HG02571 (cell line): Measurements from ENCODE around the gene NRXN3.

ENCODE experiments used
- ATAC-seq: cut with Tn5 transposase; IDR thresholded peaks from one replicate; pipeline ENCODE4 v1.9.1; 2021; ENCODE audit warnings: mild to moderate bottlenecking, moderate library complexity; ENCODE audit not compliant: unreplicated experiment

Gene NRXN3

DNA sequence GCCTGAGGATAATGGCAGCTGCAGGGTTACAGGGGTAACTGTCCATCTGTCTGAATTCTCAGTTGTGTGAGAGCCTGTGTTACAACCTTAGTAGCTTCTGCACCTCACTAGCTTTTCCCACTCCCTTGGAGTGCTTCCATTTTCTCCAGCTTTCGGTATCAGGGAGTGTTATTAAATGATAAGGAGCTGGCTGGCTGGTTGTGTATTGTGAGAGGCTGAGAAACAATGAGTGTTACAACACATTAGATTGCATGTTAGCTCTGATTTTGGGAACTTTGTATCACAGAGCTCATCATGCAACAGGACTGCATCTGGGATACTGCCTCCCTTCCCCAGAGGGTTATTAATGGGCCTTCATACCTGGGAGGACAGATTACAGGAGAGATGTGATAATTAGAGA, 1317.5 kb downstream of the NRXN3 start:
- no peak for ATAC-seq

DNA sequence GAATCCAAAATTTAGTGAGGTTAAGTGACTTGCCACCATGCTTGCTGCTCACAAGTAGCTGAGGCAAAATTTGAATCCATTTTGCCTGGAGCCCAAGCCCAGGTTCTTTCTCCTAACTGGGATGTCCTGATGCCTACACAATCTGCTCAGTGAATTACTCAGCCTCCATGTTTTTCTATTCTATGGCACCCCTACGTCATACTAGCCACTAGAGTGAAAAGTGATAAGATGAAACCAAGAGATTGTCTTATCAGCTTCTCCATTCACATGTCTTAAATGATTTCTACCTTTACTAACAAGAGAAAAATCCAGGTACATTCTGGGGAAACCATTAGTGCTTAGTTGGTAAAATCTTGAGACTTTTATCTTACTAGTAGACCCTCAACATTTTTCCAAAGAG, 1321.0 kb downstream of the NRXN3 start:
- no peak for ATAC-seq

DNA sequence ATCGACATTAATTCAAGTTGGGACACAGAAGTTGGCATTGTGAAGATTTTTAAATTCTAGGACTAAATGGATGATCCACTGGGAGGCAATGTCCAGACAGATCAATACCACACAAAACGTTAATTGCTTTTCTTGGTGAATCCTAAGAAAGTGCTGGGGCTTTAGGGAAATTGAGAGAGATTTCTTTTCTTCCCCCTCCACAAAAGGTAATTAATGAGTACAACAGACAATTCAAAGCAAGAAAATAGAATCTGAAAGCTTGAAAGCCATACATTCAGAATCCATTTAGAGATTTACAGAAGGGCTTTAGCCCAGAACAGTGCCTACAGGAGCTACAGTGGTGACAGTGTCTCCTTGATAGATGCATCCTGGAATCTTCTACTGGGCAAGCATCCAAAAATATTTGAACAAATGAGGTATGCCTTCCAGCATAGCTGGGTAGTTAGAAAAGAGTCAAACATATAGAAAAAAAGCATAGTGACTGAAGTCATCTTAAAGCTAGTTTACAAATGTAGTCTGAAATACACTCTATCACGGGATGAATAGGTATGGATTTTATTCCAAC, 1323.0 kb downstream of the NRXN3 start:
- no peak for ATAC-seq

DNA sequence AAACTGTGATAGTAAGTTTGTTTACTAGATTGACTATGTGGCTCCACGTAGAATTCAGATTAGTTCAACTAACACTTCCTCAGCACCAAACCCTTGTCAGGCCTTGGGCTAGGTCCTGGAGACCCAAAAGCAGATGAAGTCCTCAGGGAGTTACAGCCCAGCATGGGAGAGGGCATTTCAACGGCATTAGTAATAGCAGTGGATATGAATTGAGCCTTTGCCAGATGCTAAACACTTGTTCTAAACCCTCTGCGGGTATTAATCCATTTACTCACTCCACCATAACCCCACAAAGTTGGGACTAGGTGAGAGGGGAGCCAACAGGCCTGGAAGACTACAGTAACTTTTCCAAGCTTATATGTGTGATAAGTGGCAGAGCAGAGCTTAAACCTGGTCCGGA, 1326.5 kb downstream of the NRXN3 start:
- no peak for ATAC-seq

DNA sequence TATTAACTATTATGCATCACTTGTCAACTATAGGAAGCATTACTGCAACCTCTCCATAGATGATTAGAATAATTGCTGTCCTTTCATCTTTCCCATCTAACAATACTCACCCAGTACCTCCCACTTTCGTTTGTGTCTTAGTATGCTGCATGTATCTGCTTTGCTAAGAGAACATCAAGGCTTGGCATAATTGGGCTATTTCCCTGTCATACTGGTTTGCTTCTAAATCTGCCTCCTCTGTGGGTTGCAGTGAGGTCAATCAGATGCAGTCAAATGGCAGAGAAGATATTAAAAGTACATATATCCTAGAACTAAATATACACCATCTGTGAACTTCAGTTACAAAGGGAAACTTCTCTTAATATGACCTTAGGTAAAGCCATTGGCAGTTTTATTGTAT, 1330.3 kb downstream of the NRXN3 start:
- ATAC-seq: no peak

DNA sequence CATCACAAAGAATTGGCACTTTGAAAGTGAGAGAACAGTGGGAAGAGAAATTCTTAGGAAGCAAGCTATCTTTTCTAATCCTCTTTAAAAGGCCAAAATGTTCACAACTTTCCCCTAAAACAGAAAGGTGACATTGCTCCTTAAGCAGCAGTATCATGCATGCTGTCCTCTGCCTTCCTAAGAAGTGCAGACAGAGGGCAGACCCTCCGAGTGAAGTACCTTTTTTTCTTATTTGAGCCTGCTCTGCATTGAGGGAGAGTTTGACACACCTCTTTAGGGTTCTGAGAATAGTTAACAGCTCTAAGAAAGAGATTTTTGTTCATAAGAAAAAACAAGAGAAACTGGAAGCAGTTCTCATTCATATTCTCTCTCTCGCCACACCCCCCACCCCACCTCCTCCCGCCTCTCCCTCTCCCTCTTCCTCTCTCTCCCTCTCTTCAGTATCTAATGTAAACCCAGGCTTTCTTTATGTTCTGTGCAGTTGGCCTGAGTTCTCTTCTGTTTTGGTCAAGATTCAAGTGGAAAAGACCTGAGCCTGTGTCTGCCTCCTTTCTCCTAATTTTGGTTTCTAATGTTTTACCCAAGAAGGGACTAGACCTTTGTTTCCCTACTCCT, 1332.1 kb downstream of the NRXN3 start:
- no peak for ATAC-seq

DNA sequence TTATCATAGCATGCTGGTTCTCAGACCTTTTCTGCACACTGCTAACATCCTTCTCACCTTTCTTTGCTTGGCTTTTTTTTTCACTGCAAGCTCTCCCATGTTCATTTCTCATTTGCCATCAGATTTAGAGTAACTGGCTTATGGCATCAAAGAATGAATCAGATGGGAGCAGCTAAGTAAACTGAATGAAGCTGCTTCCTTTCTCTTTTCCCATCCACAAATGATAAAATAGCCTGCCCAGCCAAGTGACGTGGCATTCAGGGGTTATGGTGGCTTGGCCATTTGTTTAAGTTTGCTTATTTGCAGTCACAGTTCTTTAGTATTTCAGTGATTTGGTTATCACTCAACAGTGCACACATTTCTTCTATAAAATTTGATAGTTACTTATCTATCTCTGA, 1332.6 kb downstream of the NRXN3 start:
- ATAC-seq: no peak

DNA sequence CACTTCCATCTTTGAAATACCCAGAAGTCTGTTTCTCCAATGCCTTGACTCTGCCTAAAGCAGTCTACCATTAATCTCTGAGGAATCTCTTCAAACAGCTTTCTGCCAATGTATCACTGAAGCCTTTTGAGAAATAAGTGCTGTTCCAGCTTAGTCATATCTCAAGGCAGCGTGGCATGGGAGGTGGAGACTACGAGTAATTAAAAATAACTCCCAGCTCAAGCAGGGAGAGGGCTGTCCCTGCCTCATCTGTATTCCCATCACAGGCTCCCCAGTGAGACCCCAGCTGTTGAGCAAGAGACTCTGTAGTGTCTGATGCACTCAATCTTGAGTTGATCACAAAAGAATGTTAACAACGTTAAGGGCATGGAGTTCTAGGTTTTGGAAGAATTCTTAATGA, 1340.5 kb downstream of the NRXN3 start:
- ATAC-seq: no peak

DNA sequence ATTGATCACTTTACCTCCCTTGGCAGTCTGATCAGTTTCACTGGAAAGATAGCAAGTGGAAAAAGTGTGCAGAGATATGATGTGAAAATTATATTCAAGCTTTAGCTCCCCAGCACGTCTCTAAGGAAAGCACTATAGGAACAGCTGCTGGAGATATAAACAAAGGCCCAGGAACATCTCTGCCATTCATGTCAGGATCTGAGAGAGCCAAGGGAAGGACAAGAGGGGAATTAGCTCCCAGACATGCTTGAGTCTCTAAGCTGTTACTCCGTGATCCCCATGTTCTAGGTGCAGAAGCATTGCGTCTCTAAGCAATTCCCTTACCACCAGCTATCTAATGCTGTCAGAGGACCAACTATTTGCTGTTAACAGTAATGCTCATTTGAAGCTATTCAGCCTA, 1341.0 kb downstream of the NRXN3 start:
- ATAC-seq: no peak

DNA sequence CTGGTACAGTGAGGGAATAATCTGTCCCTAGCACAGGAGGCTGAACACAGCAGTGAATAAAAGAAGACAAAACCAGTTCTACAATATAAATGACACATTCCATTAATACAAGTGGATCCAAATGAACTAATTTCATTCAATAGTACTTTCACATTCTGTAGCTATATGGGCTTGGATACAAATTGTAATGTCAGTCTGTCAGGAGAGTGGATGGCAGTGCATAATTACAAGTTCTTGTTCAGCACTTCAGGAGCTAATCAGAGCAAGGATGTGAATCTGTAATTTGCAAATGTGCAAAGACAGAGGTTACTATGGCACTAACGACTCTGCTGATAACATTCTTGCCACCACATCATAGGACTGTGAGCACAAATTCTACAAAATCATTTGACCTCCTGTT, 1343.3 kb downstream of the NRXN3 start:
- ATAC-seq: no peak

DNA sequence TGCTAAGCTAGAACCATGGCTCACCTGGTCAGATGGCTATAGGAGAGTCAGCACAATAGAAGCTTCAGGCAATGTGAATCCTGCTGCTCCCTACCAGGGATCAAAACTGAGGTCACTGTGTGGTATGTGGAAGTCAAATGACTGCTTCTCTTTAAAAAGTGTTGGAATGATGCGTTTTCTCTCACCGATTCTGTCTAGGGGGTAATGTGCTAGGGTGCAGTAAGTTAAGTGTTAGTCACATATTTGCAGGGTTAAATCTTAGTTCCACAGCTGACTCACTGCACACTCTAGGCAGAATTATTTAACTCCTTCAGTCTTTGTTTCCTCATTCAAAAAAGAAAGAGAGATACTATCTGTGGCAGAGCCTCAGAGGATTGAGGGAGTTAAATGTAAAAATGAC, 1344.5 kb downstream of the NRXN3 start:
- no peak for ATAC-seq

DNA sequence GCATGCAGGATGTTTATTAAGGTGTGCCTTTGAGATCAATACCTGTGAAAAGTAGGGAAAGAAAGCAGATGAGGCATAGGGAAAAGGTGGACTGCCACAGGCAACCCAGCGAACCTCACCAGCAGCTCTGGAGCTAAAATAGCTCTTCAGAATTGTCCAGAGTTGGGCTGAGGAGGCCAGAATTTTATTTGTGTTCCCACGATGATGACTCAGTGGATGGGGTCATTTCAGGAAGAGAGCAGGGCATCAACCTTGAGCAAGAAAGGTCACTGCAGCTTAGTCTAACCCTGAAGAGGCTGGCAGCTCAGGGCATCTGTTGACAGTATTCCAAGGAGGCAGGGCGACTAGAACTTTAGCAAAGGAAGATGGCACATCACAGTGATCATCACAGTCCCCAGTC, 1345.0 kb downstream of the NRXN3 start:
- ATAC-seq: no peak

DNA sequence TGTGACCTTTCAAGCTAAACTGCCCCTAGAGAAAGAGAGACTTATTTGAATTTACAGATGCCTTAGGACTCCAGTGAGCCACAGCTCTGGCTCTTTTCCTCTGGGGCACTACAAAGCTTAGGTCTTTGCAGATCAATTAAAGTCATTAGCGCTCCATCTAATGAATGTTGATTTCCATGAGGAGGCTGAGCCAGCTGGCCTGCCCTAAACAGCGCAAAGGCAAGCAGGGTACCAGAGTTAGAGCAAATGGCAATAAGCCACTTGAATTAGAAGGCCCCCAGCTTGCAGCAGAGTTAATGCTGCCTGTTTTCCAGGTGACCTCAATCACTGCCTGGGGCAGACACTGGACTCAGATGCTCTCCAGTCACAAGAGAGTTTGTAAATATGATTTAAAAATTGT, 1345.8 kb downstream of the NRXN3 start:
- ATAC-seq: no peak

DNA sequence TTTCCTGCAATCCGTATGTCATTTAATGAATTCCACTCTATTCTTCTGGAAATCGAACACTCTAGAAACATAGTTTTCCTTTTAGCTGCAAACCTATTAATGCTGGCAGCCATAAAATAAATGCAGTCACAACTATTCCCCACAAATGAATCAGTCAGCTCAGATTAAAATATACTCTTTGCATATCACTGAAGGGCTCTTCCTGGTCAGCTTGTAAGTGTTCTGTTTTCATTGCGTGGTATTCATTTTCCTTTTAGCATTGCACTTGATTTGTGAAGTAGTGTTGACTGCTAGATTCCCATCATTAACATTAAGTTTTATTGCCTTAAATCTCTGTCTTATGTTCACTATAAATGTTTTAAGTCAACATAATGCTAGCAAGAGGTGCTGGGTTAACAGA, 1355.2 kb downstream of the NRXN3 start:
- ATAC-seq: no peak

DNA sequence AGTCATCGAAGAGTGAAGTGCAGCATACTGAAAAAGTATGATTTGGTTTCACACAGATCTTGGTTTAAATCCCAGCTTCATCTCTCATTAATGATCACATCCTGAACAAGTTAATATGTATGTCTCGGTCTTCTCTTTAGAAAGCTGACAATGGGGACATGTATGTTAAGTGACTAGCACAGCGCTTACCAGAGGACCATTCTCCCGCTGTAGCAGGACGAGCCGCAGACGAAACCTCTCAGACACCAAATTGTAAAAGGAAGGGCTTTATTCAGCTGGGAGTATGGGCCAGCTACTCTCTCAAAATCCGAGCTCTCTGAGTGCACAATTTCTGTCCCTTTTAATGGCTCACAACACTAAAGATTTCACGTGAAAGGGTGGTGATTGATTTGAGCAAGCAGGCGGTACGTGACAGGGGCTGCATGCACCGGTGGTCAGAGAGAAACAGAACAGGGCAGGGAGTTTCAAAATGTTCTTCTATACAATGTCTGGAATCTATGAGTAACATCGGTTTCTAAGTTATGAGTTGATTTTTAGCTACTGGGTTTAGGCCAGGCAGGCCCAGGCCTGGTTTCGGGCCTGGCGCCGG, 1358.7 kb downstream of the NRXN3 start:
- no peak for ATAC-seq

DNA sequence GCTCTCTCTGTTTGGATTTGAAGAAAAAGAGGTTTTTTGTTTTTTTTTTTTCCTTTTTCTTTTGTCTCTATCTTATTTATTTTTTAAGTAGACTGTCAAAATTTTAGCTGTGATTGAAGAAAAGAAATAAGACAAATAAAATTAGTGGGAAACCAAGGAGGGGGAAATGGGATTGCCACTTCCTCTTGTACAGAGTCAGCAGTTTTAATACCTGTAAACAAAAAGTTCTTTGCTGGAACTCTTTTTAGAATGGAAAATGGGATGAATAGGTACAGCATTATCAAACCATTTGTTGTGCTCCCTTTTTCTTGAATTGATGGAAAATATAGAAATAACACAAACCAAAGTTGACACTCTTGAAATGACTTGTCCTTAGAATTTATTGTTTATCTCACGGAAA, 1360.4 kb downstream of the NRXN3 start:
- no peak for ATAC-seq

DNA sequence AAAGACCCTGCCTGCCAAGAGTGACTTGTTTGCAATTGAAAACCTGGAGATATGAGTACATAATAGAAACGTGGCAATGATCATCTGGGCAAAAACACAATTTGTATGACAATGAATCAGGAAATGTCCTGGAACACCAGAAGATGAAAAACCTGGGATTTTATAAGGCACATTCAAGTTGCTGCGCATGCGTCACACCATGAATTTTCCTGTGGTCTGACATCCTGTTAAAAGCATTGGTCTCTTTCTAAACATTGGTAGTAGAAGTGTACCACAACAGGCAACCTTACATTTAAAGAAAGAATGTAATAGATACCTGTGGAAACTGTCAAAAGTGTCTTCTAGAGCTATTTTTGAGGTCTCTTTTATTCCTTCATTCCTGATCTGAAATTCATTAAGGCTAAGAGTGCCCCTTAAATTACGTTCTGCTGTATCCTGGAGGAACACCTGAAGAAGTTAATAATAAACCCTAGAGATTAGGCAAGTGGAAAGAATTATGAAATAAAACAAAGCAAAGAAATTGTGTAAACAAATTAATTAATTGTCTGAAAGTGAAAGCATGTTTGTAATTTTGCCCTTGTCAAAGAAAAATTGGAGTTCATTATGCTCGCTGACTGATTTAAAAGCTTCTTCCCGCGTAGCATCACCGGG, 1364.7 kb downstream of the NRXN3 start:
- no peak for ATAC-seq

DNA sequence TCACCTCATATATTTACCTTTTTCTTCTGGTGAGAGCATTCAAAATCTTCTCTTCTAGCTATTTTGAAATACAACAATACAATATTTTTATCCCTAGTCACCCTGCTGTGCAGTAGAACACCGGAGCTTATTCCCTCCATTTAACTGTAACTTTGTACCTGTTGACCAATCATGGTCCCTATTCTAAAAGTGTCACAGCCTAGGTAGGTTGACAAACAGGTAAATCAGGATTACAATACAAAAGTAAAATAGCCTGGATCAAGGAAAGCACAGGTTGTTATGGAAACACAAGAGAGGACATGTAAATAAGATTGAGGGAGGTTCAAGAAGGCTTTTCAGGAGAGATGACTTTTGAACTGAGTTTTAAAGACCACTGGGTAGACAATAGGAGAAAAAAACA, 1370.2 kb downstream of the NRXN3 start:
- ATAC-seq: no peak

DNA sequence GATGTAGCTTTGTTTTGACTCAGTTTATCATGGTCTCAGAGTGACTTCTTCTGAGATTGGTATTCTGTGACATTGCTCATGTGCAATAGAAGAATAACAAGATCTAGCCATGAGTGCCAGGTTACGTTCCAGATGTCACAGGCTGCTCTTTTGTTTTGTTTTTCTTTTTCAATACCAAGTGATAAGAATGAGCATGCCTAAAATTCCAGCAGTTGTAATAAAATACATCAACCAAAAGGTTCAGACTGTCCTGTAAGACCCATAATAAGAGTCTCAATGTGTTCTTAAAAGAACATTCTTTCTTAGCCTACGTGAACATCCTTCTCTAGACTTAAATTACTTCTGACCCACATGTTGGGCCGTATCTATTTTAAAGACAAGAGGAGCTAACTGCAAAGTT, 1371.9 kb downstream of the NRXN3 start:
- ATAC-seq: no peak

DNA sequence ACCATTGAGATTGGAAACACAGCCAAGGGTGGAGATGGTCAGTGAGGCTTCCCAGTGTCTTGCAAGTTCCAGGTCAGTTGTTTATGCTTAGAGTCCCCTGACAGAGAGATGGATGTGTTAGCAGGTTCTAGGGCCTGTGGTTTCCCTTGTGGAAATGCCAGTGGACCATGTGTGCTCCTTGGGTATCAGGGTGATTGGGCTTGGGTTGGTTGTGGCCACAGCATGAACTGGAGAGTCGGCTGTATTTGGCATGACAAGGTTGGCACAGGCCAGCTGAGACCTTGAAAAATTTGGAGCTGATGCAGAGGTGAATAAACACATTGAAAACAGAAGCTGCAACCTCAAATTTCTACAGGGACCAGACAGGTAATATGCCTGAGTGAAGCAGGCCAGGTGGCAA, 1373.2 kb downstream of the NRXN3 start:
- ATAC-seq: no peak

DNA sequence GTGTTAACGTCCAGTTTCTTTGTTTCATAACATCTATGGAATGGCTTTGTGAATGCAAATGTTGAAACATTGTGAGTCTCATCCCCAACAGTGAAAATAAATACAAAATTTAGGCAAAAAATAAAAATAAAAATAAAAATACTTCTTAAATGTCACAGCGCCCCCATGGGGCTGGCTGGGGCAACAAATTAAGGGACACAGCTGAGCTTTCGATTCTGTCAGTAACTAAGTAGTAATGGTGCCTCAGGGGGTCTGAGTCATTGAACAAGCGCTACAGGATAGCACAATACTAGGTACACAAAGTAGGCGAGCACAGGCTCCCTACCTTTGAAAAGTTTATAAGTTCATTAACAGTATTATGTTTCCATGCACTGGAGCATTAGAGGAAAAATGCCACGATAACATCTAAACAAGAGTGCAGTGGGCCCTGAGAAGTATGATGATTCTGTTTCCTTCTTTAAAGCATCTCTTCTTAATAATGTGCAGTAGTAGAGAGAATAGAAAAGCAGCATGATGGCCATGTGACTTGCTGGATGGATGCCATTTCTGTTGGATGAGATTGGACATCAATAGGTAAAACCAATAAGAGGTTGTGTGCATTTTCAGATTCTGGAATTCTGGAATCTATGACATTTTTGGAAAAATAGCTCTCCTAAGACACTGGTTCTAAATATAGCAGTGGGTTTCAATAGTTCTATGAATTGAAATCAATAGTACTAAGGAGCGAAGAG, 1374.0 kb downstream of the NRXN3 start:
- no peak for ATAC-seq

DNA sequence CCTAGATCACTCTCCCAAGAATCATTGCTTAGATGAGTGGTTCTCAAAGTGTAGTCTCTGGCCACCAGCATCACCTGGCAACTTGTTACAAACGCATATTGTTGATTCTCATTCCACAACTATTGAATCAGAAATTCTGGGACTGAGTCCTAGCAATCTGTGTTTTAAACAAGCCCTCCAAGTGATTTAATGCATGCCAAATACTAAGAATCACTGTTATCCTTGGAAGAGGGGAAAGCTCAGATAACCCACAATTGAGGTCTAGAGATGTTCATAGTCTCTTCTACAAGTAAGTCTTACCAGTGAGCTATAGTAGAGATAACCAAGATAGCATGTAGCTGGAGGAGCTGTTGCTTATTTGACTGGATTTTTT, 1374.5 kb downstream of the NRXN3 start:
- no peak for ATAC-seq
